HEK293 (cell line): ENCODE results near the gene SRPK3.
A peak's percentile ranks its signal among the peaks of the same experiment; 100 is the strongest.

Source experiments
- TCF7L2 ChIP-seq: IDR thresholded peaks from 2 replicates; pipeline ENCODE4 v1.6.1; 2011; ENCODE audit warnings: low read depth, mild to moderate bottlenecking, inconsistent platforms, low read length, moderate library complexity, borderline replicate concordance
- ZBTB1 ChIP-seq: fragments of 450-650 bp; formaldehyde crosslinking; IDR thresholded peaks from 2 replicates; pipeline ENCODE4 v1.5.1; 2016; ENCODE audit warnings: missing biosample characterization, missing genetic modification characterization
- ZBTB8A ChIP-seq: fragments of 450-650 bp; formaldehyde crosslinking; IDR thresholded peaks from 2 replicates; pipeline ENCODE4 v1.5.1; 2016; ENCODE audit warnings: missing biosample characterization, missing genetic modification characterization
- ZNF23 ChIP-seq: fragments of 450-650 bp; formaldehyde crosslinking; IDR thresholded peaks from 2 replicates; pipeline ENCODE4 v1.5.1; 2016; ENCODE audit warnings: missing biosample characterization, missing genetic modification characterization, borderline replicate concordance
- ZNF239 ChIP-seq: fragments of 450-650 bp; formaldehyde crosslinking; IDR thresholded peaks from 2 replicates; pipeline ENCODE4 v1.5.1; 2016; ENCODE audit warnings: missing biosample characterization, missing genetic modification characterization
- ZNF24 ChIP-seq: fragments of 450-650 bp; formaldehyde crosslinking; IDR thresholded peaks from 2 replicates; pipeline ENCODE4 v1.5.1; 2016; ENCODE audit warnings: missing biosample characterization, missing genetic modification characterization
- ZNF416 ChIP-seq: fragments of 450-650 bp; formaldehyde crosslinking; IDR thresholded peaks from 2 replicates; pipeline ENCODE4 v1.5.1; 2016; ENCODE audit warnings: missing biosample characterization, missing genetic modification characterization
- ZNF623 ChIP-seq: fragments of 450-650 bp; formaldehyde crosslinking; IDR thresholded peaks from 2 replicates; pipeline ENCODE4 v1.5.1; 2016; ENCODE audit warnings: missing biosample characterization, missing genetic modification characterization
- TF ChIP-seq, protein P1 (sequence below): fragments of 450-650 bp; formaldehyde crosslinking; IDR thresholded peaks from 2 replicates; pipeline ENCODE4 v1.5.1; 2016; ENCODE audit warnings: missing biosample characterization, missing genetic modification characterization
- TF ChIP-seq, protein P2 (sequence below): fragments of 450-650 bp; formaldehyde crosslinking; IDR thresholded peaks from 2 replicates; pipeline ENCODE4 v1.5.1; 2016; ENCODE audit warnings: missing biosample characterization, missing genetic modification characterization
- TF ChIP-seq, protein P3 (sequence below): IDR thresholded peaks from 2 replicates; pipeline ENCODE4 v1.6.1; 2011; ENCODE audit warnings: mild to moderate bottlenecking, low read depth, low read length, borderline replicate concordance
- TF ChIP-seq, protein P4 (sequence below): fragments of 450-650 bp; formaldehyde crosslinking; IDR thresholded peaks from 2 replicates; pipeline ENCODE4 v1.5.1; 2016; ENCODE audit warnings: missing biosample characterization, missing genetic modification characterization
- TF ChIP-seq, protein P5 (sequence below): sonication (generic); formaldehyde crosslinking; IDR thresholded peaks from 2 replicates; pipeline ENCODE4 v1.8.1; 2022; ENCODE audit warnings: mild to moderate bottlenecking, moderate library complexity, missing genetic modification reagents

DNA sequence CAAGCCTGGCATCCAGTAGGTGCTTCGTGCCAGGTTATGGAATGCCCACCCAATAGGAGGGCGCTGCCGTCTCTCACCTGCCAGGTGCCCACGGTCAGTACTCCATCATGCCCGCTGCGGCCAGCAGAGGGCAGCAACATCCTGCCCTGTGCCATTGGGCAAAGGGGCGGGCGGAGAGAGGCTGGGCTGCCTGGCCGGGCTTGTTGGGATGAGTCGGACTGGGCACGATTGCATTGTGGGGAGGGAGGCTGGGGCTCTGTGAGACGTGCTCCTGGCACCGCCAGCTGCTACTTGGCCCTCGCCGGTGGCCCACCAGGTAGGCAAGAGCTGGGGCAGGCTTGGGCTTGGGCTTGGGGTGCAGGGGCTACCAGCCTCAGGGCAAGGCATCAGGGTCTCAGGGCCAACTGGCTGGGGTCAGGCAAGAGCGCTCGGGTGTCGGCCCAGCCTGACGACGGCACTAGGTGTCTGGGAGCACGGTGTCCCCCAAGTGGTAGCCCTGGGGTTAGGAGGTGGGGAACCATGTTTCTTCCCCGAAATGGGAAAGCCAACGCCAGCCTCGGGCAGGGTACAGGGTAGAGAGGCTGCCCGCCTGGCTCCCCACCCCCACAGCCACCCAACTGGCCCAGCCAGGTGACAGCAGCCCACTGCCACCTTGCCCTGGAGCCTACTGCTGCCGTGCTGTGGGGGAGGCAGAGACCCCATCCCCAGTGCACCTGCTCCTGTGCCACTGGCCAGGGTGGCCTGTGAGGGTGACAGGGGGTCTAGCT is 16.7 kb upstream of the SRPK3 start, which contains the start of gene PLXNB3:
- TF ChIP-seq ZNF24 (tag by site-specific recombination), result no peak
- TF ChIP-seq ZNF623 (tag by site-specific recombination), result no peak
- TF ChIP-seq, protein P1, sequence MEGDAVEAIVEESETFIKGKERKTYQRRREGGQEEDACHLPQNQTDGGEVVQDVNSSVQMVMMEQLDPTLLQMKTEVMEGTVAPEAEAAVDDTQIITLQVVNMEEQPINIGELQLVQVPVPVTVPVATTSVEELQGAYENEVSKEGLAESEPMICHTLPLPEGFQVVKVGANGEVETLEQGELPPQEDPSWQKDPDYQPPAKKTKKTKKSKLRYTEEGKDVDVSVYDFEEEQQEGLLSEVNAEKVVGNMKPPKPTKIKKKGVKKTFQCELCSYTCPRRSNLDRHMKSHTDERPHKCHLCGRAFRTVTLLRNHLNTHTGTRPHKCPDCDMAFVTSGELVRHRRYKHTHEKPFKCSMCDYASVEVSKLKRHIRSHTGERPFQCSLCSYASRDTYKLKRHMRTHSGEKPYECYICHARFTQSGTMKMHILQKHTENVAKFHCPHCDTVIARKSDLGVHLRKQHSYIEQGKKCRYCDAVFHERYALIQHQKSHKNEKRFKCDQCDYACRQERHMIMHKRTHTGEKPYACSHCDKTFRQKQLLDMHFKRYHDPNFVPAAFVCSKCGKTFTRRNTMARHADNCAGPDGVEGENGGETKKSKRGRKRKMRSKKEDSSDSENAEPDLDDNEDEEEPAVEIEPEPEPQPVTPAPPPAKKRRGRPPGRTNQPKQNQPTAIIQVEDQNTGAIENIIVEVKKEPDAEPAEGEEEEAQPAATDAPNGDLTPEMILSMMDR, result peak; percentile 87
- TF ChIP-seq, protein P2, sequence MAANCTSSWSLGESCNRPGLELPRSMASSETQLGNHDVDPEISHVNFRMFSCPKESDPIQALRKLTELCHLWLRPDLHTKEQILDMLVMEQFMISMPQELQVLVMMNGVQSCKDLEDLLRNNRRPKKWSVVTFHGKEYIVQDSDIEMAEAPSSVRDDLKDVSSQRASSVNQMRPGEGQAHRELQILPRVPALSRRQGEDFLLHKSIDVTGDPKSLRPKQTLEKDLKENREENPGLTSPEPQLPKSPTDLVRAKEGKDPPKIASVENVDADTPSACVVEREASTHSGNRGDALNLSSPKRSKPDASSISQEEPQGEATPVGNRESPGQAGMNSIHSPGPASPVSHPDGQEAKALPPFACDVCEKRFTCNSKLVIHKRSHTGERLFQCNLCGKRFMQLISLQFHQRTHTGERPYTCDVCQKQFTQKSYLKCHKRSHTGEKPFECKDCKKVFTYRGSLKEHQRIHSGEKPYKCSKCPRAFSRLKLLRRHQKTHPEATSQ (tag by site-specific recombination), result no peak
- TF ChIP-seq, protein P3, sequence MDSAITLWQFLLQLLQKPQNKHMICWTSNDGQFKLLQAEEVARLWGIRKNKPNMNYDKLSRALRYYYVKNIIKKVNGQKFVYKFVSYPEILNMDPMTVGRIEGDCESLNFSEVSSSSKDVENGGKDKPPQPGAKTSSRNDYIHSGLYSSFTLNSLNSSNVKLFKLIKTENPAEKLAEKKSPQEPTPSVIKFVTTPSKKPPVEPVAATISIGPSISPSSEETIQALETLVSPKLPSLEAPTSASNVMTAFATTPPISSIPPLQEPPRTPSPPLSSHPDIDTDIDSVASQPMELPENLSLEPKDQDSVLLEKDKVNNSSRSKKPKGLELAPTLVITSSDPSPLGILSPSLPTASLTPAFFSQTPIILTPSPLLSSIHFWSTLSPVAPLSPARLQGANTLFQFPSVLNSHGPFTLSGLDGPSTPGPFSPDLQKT, result no peak
- TF ChIP-seq ZBTB8A (tag by site-specific recombination), result peak; percentile 70
- TF ChIP-seq ZNF416 (tag by site-specific recombination), result no peak
- no peak for TF ChIP-seq ZNF239
- TF ChIP-seq ZNF23 (tag by site-specific recombination), result no peak
- TF ChIP-seq, protein P4, sequence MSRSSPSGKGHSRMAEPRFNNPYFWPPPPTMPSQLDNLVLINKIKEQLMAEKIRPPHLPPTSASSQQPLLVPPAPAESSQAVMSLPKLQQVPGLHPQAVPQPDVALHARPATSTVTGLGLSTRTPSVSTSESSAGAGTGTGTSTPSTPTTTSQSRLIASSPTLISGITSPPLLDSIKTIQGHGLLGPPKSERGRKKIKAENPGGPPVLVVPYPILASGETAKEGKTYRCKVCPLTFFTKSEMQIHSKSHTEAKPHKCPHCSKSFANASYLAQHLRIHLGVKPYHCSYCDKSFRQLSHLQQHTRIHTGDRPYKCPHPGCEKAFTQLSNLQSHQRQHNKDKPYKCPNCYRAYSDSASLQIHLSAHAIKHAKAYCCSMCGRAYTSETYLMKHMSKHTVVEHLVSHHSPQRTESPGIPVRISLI (tag by site-specific recombination), result no peak
- TF ChIP-seq, protein P5, sequence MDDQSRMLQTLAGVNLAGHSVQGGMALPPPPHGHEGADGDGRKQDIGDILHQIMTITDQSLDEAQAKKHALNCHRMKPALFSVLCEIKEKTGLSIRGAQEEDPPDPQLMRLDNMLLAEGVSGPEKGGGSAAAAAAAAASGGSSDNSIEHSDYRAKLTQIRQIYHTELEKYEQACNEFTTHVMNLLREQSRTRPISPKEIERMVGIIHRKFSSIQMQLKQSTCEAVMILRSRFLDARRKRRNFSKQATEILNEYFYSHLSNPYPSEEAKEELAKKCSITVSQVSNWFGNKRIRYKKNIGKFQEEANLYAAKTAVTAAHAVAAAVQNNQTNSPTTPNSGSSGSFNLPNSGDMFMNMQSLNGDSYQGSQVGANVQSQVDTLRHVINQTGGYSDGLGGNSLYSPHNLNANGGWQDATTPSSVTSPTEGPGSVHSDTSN (CRISPR knock-in tag), result 0 out of 2 replicates have a peak, but pooled peaks have one; percentile 80
- TF ChIP-seq ZBTB1 (tag by site-specific recombination), result no peak
- TF ChIP-seq TCF7L2, result no peak
